WTC11 (cell line): Measurements from ENCODE around the gene HS2ST1.

ENCODE experiments used
- ATF6 ChIP-seq: sonication (generic); formaldehyde crosslinking; IDR thresholded peaks from 2 replicates; pipeline ENCODE4 v1.8.1; 2023; ENCODE audit warnings: mild to moderate bottlenecking, missing genetic modification reagents
- CTCF ChIP-seq: fragments of 200-600 bp; IDR thresholded peaks from 2 replicates; pipeline ENCODE4 v1.8.0; 2022; ENCODE audit warnings: antibody characterized with exemption
- ERG ChIP-seq: fragments of 250-450 bp; sonication (Bioruptor Pico); IDR thresholded peaks from 2 replicates; pipeline ENCODE4 v1.8.0; 2021; ENCODE audit warnings: mild to moderate bottlenecking
- JUN ChIP-seq: sonication (generic); formaldehyde crosslinking; IDR thresholded peaks from 2 replicates; pipeline ENCODE4 v1.8.0; 2023; ENCODE audit warnings: mild to moderate bottlenecking, missing genetic modification reagents

DNA sequence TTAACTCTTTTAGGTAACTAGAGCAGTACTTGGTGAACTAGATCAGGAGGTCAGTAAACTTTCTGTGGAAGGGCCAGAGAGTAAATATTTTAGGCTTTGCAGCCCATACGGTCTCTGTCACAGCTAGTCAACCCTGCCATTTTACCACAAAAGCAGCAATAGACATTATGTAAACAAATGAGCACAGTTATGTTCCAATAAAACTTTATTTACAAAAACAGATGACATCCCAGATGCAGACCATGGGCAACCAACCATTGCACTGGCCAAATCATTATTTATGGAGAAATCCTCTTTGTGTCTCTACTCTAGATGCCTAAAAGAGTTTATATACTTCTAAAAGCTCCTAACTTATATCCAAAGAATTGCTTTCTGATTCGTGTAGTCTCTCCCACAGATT, 192.4 kb downstream of the HS2ST1 start:
- no peak for TF ChIP-seq ATF6 (CRISPR knock-in tag)
- TF ChIP-seq ERG = no peak
- TF ChIP-seq CTCF = no peak
- no peak for TF ChIP-seq JUN (CRISPR knock-in tag)
